OCI-LY3 (cell line): Measurements from ENCODE around the gene NKAIN4.
A peak's percentile ranks its signal among the peaks of the same experiment; 100 is the strongest.

Experiments used
- H2AFZ ChIP-seq: fragments of 200-600, 300-600 bp; shearing (Covaris generic); 2 replicates; pipeline ENCODE4 v1.6.0; 2014; ENCODE audit warnings: antibody characterized with exemption, low read depth, low read length
- H3K27ac ChIP-seq: fragments of 200-600, 300-600 bp; sonication (generic); 2 replicates; pipeline ENCODE4 v1.5.1; 2014; ENCODE audit warnings: mild to moderate bottlenecking, low read length, moderate library complexity, mixed read lengths
- H3K27me3 ChIP-seq: fragments of 200-600, 300-600 bp; sonication (generic); 2 replicates; pipeline ENCODE4 v1.6.1; 2014; ENCODE audit warnings: low read depth, low read length, mixed read lengths
- H3K36me3 ChIP-seq: fragments of 200-600, 300-600 bp; sonication (generic); replicated peaks from 2 replicates; pipeline ENCODE3; 2014; ENCODE audit warnings: low read depth, low read length, mixed read lengths
- H3K4me1 ChIP-seq: fragments of 300-600, 200-600 bp; sonication (generic); 2 replicates; pipeline ENCODE4 v1.6.1; 2014; ENCODE audit warnings: low read length, mixed read lengths
- H3K4me2 ChIP-seq: fragments of 200-600, 300-600 bp; sonication (generic); 2 replicates; pipeline ENCODE4 v1.6.1; 2014; ENCODE audit warnings: low read length, mixed read lengths
- H3K4me3 ChIP-seq: fragments of 300-600, 200-600 bp; sonication (generic); 2 replicates; pipeline ENCODE4 v1.5.1; 2014; ENCODE audit warnings: antibody characterized with exemption, mild to moderate bottlenecking, low read length, moderate library complexity
- H3K79me2 ChIP-seq: fragments of 300-600, 200-600 bp; shearing (Covaris generic); 2 replicates; pipeline ENCODE4 v1.6.1; 2014; ENCODE audit warnings: mild to moderate bottlenecking, low read length, mixed read lengths
- H3K9ac ChIP-seq: fragments of 300-600, 200-600 bp; shearing (Covaris generic); 2 replicates; pipeline ENCODE4 v1.6.0; 2014; ENCODE audit warnings: mild to moderate bottlenecking, low read length, moderate library complexity
- H3K9me3 ChIP-seq: fragments of 200-600, 300-600 bp; shearing (Covaris generic); 2 replicates; pipeline ENCODE4 v1.6.1; 2014; ENCODE audit warnings: low read length, mixed read lengths; ENCODE audit not compliant: insufficient read depth
- H4K20me1 ChIP-seq: fragments of 200-600, 300-600 bp; sonication (generic); 2 replicates; pipeline ENCODE4 v1.6.1; 2016; ENCODE audit warnings: low read length, mixed read lengths; ENCODE audit not compliant: insufficient read depth
- EZH2phosphoT487 ChIP-seq: fragments of 200-600 bp; shearing (Covaris generic); IDR thresholded peaks from 2 replicates; pipeline ENCODE4 v1.6.1; 2018; ENCODE audit warnings: antibody characterized with exemption, mixed run types, low read depth
- TF ChIP-seq, protein P1 (sequence below): fragments of 200-600, 300-600 bp; sonication (generic); IDR thresholded peaks from 2 replicates; pipeline ENCODE4 v1.5.1; 2014; ENCODE audit warnings: antibody characterized with exemption, low read length, low read depth

NKAIN4 gene

DNA sequence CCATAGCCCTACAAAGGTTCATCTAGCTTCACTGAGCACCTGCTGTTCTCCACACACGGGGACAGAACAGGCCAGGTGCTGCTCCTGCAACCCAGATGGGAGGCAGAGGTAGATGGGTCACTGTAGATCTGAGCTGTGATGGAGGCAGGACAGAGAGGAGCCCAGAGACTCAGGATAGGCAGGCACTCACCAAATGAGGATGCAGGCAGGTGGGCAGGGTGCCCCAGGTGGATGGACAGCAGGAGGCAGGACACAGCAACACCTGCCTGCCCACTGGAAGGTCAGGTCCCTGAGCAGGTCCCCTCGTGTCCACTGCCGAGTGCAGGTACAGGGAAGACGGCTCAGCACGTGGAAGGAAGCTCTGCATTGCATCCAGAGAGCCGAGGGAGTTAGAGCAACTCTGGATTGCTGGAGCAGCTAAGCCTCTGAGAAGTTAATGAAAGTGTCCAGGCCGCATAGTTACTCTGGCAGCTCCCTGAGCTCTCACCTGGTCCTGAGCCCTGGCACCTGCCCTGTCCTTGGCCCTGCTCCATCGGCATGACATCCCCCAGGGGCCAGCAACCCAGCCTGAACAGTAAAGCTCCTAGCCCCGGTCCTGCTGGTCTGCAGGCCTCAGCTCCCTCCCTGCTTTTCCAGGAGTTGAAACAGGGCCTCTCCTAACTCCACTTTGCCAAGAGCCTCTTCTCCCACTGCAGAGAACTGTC, 33.4 kb downstream of the NKAIN4 start:
- no peak overlapping the region for H3K27ac ChIP-seq
- H3K4me1 ChIP-seq = peaks cover 5% of the 10 kb centered on the region
- H3K4me3 ChIP-seq = no peak overlapping the region
- no peak overlapping the region for H3K9ac ChIP-seq
- H3K4me2 ChIP-seq = no peak overlapping the region
- H3K79me2 ChIP-seq = peaks cover 1% of the 10 kb centered on the region; the same call in 1 of the 2 replicates
- H3K36me3 ChIP-seq = no peaks in the 10 kb centered on the region
- TF ChIP-seq, protein P1, sequence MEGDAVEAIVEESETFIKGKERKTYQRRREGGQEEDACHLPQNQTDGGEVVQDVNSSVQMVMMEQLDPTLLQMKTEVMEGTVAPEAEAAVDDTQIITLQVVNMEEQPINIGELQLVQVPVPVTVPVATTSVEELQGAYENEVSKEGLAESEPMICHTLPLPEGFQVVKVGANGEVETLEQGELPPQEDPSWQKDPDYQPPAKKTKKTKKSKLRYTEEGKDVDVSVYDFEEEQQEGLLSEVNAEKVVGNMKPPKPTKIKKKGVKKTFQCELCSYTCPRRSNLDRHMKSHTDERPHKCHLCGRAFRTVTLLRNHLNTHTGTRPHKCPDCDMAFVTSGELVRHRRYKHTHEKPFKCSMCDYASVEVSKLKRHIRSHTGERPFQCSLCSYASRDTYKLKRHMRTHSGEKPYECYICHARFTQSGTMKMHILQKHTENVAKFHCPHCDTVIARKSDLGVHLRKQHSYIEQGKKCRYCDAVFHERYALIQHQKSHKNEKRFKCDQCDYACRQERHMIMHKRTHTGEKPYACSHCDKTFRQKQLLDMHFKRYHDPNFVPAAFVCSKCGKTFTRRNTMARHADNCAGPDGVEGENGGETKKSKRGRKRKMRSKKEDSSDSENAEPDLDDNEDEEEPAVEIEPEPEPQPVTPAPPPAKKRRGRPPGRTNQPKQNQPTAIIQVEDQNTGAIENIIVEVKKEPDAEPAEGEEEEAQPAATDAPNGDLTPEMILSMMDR = no peak
- no peak for TF ChIP-seq EZH2phosphoT487
- H4K20me1 ChIP-seq = no peaks in the 10 kb centered on the region
- H3K27me3 ChIP-seq = peaks cover 12% of the 10 kb centered on the region
- no peak overlapping the region for H2AFZ ChIP-seq
- no peaks in the 10 kb centered on the region for H3K9me3 ChIP-seq

DNA sequence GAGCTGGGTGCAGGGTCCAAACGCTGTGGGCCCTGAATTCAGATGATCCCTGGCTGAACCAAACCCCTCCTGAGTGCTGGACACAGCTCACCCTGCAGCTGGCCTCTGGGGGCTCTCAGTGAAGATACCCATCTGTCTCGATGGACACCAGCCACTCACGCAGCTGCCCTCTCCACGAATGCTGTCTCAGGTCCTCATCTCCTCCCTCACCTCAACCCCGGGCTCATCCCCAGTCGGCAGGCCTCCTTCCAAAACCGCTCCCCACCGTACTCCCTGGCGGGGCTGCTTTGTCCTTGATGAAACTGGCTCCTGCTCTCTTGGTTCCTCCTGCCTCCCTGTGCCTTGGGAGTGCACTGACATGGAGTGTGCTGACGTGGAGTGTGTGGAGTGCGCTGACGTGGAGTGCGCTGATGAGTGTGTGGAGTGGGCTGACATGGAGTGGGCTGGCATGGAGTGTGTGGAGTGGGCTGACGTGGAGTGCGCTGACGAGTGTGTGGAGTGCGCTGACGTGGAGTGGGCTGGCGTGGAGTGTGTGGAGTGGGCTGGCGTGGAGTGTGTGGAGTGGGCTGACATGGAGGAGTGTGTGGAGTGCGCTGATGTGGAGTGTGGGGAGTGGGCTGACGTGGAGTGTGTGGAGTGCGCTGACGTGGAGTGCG, 34.3 kb downstream of the NKAIN4 start:
- no peak for TF ChIP-seq EZH2phosphoT487
- TF ChIP-seq, protein P1 = no peak
- peaks cover 10% of the 10 kb centered on the region for H3K79me2 ChIP-seq
- H3K4me3 ChIP-seq = no peak overlapping the region
- H3K4me2 ChIP-seq = no peak overlapping the region
- peaks cover 1% of the 10 kb centered on the region for H3K36me3 ChIP-seq
- no peaks in the 10 kb centered on the region for H3K9me3 ChIP-seq
- no peak overlapping the region for H3K9ac ChIP-seq
- peaks cover 5% of the 10 kb centered on the region for H3K4me1 ChIP-seq
- H2AFZ ChIP-seq = no peak overlapping the region
- H3K27ac ChIP-seq = no peak overlapping the region
- H3K27me3 ChIP-seq = peaks cover 12% of the 10 kb centered on the region
- H4K20me1 ChIP-seq = peaks cover under 1% of the 10 kb centered on the region; the same call in 1 of the 2 replicates

DNA sequence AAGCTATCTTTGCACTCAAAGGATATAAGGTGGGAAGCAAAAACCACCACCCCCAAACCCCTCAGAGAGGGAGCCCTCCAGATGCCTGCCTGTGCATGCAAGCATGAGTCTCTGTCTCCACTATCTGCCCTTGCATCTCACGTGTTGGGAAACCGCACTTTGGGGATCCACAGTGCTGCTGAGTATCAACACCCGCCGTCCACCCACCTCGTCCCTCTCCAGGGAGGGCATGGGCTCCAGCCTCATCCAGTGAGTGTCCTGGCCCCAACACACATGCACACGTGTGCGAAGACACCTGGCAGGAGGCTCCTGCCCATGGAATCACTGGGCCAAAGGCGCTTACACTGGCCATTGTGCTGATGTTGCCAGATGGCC, 34.8 kb downstream of the NKAIN4 start:
- no peak overlapping the region for H2AFZ ChIP-seq
- no peaks in the 10 kb centered on the region for H3K9me3 ChIP-seq
- no peak overlapping the region for H3K9ac ChIP-seq
- H3K4me1 ChIP-seq = peaks cover 11% of the 10 kb centered on the region
- no peak overlapping the region for H3K4me3 ChIP-seq
- no peak overlapping the region for H3K4me2 ChIP-seq
- peaks cover 15% of the 10 kb centered on the region for H3K79me2 ChIP-seq
- no peak overlapping the region for H3K27ac ChIP-seq
- peaks cover 5% of the 10 kb centered on the region for H3K36me3 ChIP-seq
- TF ChIP-seq EZH2phosphoT487 = no peak
- TF ChIP-seq, protein P1 = no peak
- H4K20me1 ChIP-seq = peaks cover 7% of the 10 kb centered on the region; the same call in 1 of the 2 replicates
- H3K27me3 ChIP-seq = peaks cover 12% of the 10 kb centered on the region

DNA sequence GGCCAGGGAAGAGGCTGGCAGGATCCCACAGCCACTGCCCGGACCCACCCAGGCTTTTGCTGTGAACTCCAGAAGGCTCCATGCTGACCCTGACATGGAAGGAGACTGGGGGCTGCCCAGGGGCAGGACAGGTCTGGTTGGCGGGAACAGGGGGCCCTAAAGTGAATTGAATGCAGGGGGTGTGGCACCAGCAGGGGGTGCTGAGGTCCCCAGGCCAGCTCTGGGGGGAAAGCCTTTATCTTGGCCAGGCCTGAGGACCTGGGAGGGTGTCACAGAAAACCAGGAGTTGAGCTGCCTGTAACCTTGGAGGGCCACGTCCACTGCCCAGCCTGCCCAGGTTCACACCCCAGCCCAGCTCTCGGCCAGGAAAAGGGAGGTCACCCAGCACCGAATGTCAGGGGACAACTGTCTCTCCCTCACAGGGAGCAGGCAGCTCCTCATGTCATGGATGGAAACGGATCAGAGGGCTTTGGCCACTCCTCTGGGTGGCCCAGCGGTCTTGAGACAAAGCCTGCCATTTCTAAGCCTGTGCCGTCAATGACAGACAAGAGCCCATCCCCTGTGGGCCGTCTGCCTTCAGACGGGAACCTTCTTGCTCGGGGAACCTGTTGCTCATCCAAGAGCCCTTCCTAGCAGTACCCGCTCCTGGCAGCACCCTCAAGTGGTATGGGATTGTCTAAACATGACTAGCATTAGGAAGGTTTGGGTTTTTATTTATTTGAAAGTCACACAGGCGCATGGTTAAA, 35.4 kb downstream of the NKAIN4 start:
- Histone ChIP-seq H3K4me2 (no peak overlapping the region), H2AFZ (no peak overlapping the region), H3K36me3 (peaks cover 10% of the 10 kb centered on the region), H3K27ac (no peak overlapping the region), H3K9me3 (no peaks in the 10 kb centered on the region), H3K4me3 (no peak overlapping the region), H3K79me2 (peaks cover 21% of the 10 kb centered on the region), H4K20me1 (peaks cover 8% of the 10 kb centered on the region; the same call in 1 of the 2 replicates), H3K9ac (no peak overlapping the region), H3K27me3 (peaks cover 12% of the 10 kb centered on the region), H3K4me1 (peaks cover 14% of the 10 kb centered on the region)
- TF ChIP-seq EZH2phosphoT487 = no peak
- TF ChIP-seq, protein P1 = peak; percentile 26; the same call in 1 of the 2 replicates
